Measurements from ENCODE around the gene LRRK1.

The LRRK1 gene

DNA sequence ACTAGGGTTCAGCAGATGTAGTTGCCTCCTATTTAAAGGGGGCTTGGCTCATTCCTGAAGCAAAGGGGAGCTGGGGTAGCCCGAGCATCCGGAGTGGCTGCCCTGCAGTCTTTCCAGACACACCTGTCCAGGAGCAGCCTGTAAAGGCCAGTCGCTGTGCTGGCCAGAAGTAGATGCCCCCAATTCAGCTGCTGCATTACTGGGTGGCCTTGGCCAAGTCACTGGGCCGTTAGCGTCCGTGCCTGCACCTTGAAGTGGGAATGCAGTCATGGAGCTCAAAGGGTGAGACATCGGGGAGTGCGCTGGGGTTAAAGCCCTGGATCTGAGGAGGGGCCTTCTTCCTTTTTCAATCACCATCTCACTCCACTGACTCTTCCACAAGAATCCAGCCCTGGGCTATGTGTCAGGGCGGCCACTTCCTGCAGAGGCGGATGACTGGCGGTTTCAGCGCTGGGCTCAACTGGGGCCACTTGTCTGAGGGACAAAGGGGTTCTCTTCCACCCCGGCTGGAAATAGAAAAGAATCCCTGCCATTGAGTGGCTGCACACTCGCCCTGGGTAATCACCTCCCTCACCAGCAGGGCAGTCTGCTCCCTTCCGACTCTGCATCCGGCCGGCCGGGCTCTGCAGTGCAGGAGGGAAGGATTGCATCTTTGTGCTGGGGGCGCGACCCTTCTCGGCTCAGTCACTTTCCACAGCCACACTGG is 27.7 kb upstream of the LRRK1 start:
- DNase-seq = no peak

GRCh38 chr15:100892013-100892355 is 27.2 kb upstream of the LRRK1 start:
- no peak for DNase-seq

- no peak for DNase-seq
Observed at GRCh38 chr15:100893261-100893963, 25.7 kb upstream of the LRRK1 start.

GRCh38 chr15:100893964-100894295 is 25.2 kb upstream of the LRRK1 start:
- no peak for DNase-seq

GRCh38 chr15:100895721-100896120 is 23.4 kb upstream of the LRRK1 start:
- no peak for DNase-seq

DNA sequence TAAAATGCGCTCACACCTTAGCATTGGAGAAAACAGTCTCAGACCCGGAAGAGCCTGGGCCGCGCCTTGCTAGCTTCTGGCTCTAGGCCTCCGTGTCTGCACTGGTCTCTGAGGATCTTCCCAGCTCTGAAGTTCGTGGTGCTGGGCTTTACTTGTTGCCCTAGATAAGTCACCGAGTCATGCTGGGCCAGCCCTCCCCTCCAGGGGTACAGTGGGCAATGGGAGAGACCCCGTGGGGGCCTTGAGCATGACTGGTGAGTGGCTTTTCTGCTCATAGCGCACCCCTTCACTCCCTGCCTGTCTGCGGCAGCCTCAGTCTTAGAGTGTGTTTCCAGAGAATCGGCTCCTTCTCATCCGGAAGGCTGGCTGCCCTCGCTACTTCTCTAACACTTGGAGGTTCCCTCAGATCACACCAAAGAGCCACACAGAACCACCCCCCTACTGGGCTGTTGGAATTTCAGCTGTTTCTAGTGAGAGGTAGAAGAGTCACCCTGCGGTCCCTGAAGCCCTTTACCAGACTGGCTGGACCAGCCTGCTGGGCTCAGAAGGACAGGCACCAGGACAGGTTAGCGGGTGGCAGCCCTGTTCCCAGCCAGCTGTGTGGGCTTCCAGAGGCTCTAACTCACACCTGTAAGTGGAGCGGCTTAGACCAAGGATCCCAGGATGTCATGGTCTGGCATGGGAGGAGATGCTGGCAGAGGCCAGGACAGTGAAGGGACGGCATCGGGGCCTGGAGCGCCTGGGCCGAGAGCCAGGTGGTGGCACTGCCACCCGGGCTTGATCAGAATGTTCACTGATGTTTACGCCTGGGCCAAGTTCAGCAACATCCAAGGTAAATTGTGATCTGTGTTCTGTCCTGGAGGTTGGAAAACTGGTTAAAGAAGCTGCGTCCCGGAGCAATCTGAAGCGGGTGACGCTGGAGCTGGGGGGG is 21.7 kb upstream of the LRRK1 start:
- DNase-seq = no peak

DNA sequence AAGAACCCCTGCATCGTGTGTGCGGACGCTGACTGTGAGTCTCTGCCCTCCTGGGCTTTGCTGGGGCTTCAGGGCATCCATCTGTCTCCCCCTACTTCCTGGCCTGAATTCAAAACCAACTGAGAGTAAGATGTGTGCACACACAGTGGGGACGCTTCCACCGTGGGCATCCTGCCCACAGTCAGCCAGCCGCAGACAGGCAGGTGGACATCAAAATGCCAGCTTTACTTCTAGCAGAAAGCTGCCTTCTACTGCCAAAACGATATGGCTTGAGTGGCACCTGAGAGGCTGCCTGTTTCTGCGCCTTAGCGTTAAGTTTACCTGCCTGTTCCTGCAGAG is 21.0 kb upstream of the LRRK1 start:
- no peak for DNase-seq

- no peak for DNase-seq
Observed at GRCh38 chr15:100898661-100899462, 20.3 kb upstream of the LRRK1 start.

- DNase-seq = no peak
Observed at GRCh38 chr15:100899601-100900000, 19.6 kb upstream of the LRRK1 start.

- DNase-seq = no peak
Observed at GRCh38 chr15:100900136-100900794, 18.9 kb upstream of the LRRK1 start.

DNA sequence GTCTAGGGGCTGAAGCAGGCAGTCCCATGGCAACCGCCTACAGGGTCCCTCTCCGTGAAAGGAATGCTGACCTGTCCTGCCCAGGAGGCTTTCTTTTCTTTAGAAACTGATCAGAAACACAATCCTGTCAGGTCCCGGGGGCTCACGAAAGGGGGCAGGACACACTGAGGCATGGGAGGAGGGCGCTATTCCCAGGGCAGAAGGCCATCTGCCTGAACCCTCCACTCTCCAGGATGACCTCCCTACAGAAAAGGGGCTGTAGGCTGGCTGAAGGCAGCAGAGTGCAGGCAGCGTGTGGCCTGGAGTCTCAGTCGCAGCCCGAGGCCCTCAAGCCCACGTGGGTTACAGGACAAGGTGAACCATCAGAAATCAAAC is 18.4 kb upstream of the LRRK1 start:
- no peak for DNase-seq

GRCh38 chr15:100901296-100901695 is 17.9 kb upstream of the LRRK1 start:
- no peak for DNase-seq

GRCh38 chr15:100901702-100902435 is 17.3 kb upstream of the LRRK1 start:
- no peak for DNase-seq

DNA sequence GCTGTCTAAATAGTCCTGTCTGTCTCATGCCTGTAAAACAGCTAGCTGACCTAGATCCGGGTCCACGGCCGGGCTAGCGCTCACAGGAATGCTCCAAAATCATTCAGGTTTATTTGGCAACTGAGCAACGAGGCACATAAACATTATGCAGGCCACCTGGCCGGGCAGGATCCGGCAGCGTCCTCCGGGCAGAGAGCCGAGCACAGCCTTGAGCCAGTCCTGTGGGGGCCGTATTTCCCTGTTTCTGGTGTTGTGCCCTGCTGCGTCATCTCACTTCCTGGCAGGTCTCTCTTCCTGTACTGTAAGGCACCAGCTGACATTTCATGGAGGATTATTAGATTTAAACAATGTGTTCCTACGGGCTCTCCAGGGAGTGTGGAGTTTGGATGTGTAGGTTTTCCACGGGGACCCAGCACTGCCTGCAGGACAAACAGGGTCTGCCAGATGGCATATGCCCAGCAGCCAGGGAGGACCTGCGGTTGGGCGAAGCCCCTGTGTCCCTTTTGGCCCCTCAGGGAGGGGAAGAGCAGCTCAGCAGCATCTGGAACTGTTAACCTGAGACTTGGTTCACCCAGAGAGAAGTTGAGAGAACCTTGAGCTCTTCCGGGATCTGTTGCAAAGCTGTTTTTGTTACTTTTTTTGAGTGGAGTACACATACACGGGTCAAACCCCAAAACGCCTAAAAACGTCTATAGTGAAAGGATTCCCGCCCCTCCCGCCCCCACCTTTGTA is 16.6 kb upstream of the LRRK1 start:
- DNase-seq = no peak

GRCh38 chr15:100903168-100903554 is 16.0 kb upstream of the LRRK1 start:
- DNase-seq = no peak

DNA sequence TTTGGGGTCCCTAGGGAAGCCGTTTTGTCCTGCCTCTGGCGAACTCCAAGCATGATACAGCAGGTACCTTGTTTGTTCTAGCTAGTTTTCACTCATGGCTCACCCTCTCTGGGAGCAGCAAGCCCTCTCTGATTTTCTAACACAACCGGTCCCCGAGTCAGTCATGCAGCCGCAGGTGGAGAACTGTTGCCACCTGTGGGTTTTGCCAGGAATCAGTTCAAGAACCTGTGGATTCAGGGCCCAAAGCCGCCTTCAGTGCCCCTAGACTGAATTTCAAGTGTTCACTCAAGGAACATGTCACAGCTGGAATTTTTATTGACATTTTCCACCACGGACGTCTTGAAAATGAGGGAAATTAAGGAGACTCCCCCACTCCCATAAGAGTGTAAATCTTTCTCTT is 13.3 kb upstream of the LRRK1 start:
- DNase-seq = no peak

DNA sequence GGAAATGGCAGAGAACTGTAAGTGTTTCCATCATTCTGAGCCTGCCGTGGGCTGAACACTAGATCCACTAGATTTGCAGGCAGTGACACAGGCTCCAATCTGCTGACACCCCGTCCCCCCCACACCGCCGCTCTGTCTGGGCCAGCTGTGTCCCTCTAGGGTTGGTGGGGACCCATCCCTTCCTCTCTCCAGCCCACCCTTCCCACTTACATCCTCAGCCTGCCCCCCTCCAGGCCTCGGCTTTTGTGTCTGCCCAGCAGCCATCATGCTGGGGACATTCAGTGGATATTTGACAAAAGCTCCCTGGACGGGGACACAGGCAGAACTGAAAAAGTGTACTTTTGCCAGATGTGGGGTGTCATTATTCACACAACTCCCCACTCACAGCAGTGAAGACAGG is 10.7 kb upstream of the LRRK1 start:
- no peak for DNase-seq

GRCh38 chr15:100909565-100909964 is 9.6 kb upstream of the LRRK1 start:
- DNase-seq = no peak

DNA sequence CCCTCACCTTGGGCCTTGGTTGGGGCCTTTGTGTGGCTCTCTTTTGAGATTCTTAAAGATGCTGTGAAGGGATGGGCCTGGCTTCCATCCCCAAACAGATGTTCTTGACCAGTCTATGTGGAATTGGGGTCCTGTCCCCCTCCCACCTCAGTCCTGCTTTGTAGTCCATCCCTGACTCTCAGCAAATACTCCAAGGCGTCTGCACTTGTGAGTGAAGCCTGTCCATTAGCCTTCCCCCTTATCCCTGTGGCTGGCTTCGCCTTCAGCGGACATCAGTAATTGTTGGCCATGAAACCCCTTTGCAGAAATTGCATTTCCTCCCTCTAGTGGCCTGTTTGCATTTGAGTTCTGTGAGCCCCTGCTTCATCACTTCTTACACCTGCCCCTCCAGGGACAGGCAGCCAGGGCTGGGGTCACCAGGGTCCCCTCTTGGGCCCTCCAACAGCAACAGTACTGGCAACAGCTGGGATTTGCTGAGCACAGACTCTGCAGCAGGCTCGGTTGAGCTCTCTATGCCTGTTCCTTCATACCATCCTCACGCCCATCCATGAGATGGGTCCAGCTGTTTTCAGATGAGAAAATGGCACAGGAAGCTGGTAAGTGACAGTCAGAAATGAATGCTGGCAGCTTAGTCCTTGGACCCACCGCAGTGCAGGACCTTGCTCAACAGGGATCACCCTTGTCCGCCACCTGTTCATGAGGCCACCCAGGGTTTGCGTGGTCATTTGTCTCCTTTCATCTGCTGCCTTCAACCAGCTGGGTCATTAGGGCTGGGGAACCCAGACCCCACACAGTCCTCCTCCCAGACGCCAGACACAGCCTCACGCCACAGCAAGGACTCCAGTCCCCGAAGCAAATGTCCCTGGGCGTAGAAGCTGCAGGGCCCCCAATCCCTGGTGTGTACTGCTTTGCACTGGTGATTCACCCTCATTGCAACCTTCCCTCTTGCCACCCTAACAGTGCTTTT is 8.9 kb upstream of the LRRK1 start:
- DNase-seq = no peak

GRCh38 chr15:100911086-100911485 is 8.1 kb upstream of the LRRK1 start:
- DNase-seq = no peak
